Mammary epithelial cell (primary cell): ENCODE data around the gene EN2.

Experiments used
- CTCF ChIP-seq, 2 donors: IDR thresholded peaks in 1 of 2; conservative IDR thresholded peaks in 1 of 2; 2 replicates each; pipeline ENCODE4 v1.5.1; 2011 to 2012; ENCODE audit warnings: inconsistent platforms in 2 of 2, low read length in 2 of 2, mild to moderate bottlenecking in 2 of 2, control low read depth in 1 of 2, low read depth in 1 of 2; ENCODE audit not compliant: insufficient read depth in 1 of 2; ENCODE audit errors: extremely low read depth in 1 of 2
- EZH2 ChIP-seq: IDR thresholded peaks from 2 replicates; pipeline ENCODE4 v1.6.1; 2012; ENCODE audit warnings: low read length, inconsistent platforms, borderline replicate concordance

GRCh38 chr7:155510975-155511701 is 53.2 kb downstream of the EN2 start:
- TF ChIP-seq CTCF (conservative IDR thresholded peaks at IDR 0.05 in 1 of 2, IDR thresholded peaks at IDR 0.05 in 1 of 2; ENCODE audit: extremely low read depth in 1 of 2, insufficient read depth in 1 of 2, low read depth in 1 of 2, low read length in 2 of 2) (no peak), EZH2 (no peak)
